Kidney epithelial cell (primary cell): ENCODE measurements around the gene GADL1. TPM values are rescaled to one million over a fixed set of nuclear protein-coding genes. Genes with fewer than 3 reads are reported as not detected.

Source experiments
- DNase-seq: peaks from one replicate; pipeline ENCODE4 v3.0.0-alpha.2; 2010; ENCODE audit warnings: low read depth
- H3K27me3 ChIP-seq: 2 replicates; pipeline ENCODE4 v1.6.0; 2011; ENCODE audit warnings: low read length; ENCODE audit not compliant: control insufficient read depth, insufficient read depth
- H3K36me3 ChIP-seq: 2 replicates; pipeline ENCODE4 v1.5.1; 2011; ENCODE audit warnings: low read length; ENCODE audit not compliant: control insufficient read depth, insufficient read depth
- H3K4me3 ChIP-seq: 2 replicates; pipeline ENCODE4 v1.5.1; 2011; ENCODE audit warnings: low read depth, mild to moderate bottlenecking, control low read depth, low read length
- total RNA-seq: library from RNA; depleted of rRNA; stranded (reverse); fragments of >200 nt; gene quantifications from 2 replicates; pipeline ENCODE4 v1.2.3, GENCODE V29; 2015
- TF ChIP-seq, protein P1 (sequence below): IDR thresholded peaks from 2 replicates; pipeline ENCODE4 v1.5.1; 2011; ENCODE audit warnings: mild to moderate bottlenecking, moderate library complexity, low read length, control low read depth, inconsistent platforms; ENCODE audit not compliant: insufficient read depth, poor library complexity, severe bottlenecking

GADL1 gene
- total RNA-seq, 1 donor from 2014 or later: not detected

GRCh38 chr3:30858894-30859389, 35.5 kb downstream of the GADL1 start:
- no peak overlapping the region for H3K4me3 ChIP-seq
- H3K27me3 ChIP-seq: no peaks in the 10 kb centered on the region
- TF ChIP-seq, protein P1, sequence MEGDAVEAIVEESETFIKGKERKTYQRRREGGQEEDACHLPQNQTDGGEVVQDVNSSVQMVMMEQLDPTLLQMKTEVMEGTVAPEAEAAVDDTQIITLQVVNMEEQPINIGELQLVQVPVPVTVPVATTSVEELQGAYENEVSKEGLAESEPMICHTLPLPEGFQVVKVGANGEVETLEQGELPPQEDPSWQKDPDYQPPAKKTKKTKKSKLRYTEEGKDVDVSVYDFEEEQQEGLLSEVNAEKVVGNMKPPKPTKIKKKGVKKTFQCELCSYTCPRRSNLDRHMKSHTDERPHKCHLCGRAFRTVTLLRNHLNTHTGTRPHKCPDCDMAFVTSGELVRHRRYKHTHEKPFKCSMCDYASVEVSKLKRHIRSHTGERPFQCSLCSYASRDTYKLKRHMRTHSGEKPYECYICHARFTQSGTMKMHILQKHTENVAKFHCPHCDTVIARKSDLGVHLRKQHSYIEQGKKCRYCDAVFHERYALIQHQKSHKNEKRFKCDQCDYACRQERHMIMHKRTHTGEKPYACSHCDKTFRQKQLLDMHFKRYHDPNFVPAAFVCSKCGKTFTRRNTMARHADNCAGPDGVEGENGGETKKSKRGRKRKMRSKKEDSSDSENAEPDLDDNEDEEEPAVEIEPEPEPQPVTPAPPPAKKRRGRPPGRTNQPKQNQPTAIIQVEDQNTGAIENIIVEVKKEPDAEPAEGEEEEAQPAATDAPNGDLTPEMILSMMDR: no peak
- DNase-seq: no peak
- H3K36me3 ChIP-seq: no peaks in the 10 kb centered on the region

DNA sequence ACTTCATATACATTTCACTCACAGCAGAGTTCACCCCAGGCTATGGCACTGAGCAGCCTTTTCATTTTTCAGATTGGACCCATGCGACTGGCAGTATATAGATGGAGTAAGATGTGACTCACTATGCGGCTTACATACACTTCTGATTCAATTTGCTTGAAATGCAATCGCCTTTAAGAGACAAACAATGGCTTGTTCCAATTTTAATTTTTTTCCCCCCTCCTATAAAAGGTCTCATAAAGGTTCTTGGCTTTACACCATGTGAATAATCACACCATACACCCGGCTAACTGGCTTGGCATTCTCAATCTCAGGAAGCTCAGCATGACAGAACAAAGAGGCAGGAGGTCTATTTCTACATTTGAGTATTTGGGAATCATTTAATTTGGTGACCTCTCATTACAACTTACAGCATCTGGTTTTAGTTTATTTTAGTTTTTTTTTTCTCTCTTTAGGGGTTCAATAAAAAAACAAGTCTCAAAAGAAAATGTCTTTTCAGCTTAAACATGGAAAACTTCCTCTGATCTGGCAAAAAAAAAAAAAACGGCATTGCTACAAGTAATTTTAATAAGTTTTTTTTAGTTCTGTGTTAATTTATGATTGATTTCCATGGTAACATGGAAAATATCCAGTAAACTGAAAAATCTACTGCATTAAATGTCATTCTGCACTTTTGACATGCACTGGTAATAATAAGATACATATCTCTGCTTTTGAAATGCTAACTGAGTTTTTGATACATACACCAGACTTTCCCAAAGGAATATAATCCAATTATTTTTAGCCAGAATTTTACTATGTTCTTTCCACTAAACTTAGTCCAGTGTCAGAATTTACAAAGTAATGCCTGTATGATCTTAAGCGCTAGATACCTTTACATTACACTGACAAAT, 38.8 kb downstream of the GADL1 start:
- Histone ChIP-seq H3K36me3 (no peaks in the 10 kb centered on the region), H3K4me3 (no peak overlapping the region), H3K27me3 (no peaks in the 10 kb centered on the region)
- no peak for DNase-seq
- TF ChIP-seq, protein P1: no peak

- TF ChIP-seq, protein P1: no peak
- no peak overlapping the region for H3K4me3 ChIP-seq
- H3K36me3 ChIP-seq: no peaks in the 10 kb centered on the region
- H3K27me3 ChIP-seq: no peaks in the 10 kb centered on the region
- DNase-seq: no peak
These were observed 41.6 kb downstream of the GADL1 start for GRCh38 chr3:30852833-30853232.

DNA sequence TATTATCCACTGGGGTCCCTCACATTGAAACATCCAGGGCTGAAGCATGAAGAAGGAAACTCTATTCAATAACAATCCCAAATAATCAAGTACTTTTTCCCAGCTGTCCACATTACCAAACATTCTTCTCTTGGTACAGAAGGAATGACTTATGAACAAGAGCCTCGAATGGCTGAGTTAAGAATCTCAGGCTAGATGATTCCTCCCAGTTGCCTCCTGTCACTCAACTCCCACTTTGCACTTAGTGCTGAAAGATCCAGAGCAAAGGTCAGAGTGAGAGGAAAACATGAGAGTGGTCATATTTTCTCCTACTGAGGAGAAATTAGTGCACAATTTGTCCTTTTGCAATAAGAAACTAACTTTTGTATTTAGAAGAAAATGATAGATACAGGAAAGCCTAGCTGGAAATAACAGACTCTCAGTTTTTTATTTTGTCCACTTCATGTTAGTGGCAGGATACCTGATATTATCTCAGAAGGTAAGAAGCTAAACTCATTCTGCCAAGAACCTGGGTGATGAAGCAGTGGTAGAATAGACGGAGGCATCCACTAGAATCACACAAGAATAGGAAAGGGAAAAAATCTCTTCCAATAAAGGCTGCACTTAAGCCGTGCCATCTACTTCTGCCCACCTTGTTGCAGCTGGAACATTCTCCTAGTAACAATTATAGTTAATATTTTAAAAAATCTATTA, 46.2 kb downstream of the GADL1 start:
- DNase-seq: no peak
- Histone ChIP-seq H3K36me3 (no peaks in the 10 kb centered on the region), H3K4me3 (no peak overlapping the region), H3K27me3 (no peaks in the 10 kb centered on the region)
- TF ChIP-seq, protein P1: no peak

GRCh38 chr3:30847592-30847991, 46.9 kb downstream of the GADL1 start:
- TF ChIP-seq, protein P1: no peak
- no peaks in the 10 kb centered on the region for H3K27me3 ChIP-seq
- H3K36me3 ChIP-seq: no peaks in the 10 kb centered on the region
- DNase-seq: no peak
- no peak overlapping the region for H3K4me3 ChIP-seq
